HPDE6-E6E7 (cell line): ENCODE results near the gene KLC1.

Source experiments
- DNase-seq: peaks from one replicate; pipeline ENCODE4 v3.0.0; 2011; ENCODE audit warnings: missing footprints; ENCODE audit errors: extremely low spot score

The KLC1 gene

GRCh38 chr14:103703433-103704385 lies 74.7 kb downstream of the KLC1 start:
- DNase-seq = no peak

DNA sequence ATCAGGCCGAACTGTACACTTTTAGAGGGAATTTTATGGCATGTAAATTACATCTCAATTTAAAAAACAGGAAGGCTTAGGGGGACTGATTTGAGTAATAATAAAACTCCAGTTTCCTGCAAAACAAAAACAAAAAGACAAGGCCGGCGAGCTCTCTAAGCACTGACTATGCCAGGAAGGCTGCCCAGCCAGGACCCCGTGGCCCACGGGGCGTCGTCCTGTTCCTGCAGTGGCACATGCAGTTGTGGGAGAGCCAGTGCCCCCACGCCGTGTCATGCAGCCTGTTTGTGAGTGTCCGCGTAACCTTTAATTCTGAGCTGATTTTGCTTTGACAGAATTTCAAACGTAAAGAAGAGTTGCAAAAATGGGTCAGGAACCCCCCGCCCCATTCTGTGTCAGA lies 75.7 kb downstream of the KLC1 start:
- no peak for DNase-seq

DNA sequence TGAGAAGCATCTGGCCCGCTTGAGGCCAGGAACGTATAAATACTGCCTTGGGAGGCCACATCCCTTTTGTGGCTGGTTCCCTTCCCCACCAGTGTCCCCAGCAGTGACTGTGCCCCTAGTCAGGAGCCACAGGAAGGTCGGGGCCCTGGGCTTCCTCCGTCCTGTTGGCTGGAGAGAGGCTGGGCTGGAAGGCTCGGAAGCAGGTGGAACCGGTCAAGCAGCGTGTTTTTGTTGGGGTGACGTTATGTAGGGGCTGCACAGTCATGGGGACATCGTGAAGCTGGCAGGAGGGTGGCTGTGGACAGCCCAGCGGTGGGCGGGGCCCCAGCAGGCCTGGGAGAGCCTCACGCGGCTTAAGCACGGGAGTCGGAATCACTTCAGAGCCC lies 76.1 kb downstream of the KLC1 start:
- no peak for DNase-seq

GRCh38 chr14:103705504-103706284 lies 76.7 kb downstream of the KLC1 start:
- no peak for DNase-seq

- no peak for DNase-seq
Observed at GRCh38 chr14:103706551-103707328, 77.7 kb downstream of the KLC1 start.

DNA sequence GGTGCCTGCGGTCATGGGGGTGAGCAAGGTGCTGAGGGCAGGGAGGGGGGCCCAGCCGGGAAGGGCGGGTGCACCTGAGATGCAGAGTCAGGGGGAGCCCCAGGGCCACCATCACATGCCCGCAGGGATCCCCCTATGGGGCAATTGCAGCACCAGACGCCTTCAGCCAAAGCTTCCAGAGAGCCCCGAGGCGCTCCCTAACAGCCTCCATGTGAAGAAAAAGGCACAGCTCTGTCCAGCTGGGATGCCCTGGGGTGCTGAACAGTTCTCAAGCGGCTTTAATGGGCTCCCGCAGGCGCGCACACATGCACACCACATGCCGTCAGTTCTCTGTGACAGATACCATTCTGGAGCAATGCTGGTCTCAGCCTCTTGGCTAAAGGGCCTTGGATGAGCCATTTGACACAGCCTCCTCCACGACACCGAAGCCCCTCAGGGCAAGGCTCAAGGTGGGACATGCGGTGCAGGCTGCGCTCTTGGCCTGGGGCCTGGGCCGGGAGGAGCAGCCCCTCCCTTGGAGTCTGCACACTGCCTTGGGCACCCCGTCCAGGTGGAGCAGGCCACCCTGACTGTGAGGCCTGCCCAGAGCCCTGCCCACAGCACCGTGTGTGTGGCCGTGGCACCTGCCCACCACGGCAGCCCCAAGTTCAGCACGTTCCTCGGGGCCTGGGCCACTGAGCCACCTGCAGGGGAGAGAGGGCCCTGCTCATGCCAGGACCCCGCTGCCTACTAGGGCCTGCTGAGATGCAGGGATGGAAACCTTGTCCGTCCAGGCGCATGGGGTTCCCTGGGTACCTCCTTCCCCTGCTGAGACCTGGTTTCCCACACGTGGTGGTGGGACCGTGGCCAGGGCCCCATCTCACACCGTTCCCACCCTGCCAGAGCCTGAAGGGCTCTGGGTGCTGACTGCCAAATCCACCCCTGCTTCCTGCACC lies 78.6 kb downstream of the KLC1 start:
- no peak for DNase-seq

- no peak for DNase-seq
Observed at GRCh38 chr14:103708750-103709187, 79.8 kb downstream of the KLC1 start.

DNA sequence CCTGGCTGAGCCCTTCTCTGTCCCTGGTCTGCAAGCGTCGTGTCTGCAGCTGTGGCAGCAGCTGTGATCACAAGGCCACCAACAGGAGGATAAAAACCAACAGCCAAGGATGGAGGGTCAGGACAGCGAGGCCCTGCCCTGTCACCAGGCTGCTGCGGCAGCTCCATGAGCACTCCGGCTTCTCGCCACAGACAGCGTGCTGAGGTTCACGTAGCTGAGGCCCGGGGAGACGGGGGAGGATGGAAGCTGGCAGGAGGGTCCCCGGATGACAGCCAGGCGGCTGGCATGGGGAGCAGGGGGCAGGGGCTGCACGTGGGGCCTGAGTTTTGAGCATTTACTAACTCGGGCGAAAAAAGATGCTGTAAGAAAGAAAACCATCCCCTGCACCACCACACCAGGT lies 80.8 kb downstream of the KLC1 start:
- DNase-seq = no peak

DNA sequence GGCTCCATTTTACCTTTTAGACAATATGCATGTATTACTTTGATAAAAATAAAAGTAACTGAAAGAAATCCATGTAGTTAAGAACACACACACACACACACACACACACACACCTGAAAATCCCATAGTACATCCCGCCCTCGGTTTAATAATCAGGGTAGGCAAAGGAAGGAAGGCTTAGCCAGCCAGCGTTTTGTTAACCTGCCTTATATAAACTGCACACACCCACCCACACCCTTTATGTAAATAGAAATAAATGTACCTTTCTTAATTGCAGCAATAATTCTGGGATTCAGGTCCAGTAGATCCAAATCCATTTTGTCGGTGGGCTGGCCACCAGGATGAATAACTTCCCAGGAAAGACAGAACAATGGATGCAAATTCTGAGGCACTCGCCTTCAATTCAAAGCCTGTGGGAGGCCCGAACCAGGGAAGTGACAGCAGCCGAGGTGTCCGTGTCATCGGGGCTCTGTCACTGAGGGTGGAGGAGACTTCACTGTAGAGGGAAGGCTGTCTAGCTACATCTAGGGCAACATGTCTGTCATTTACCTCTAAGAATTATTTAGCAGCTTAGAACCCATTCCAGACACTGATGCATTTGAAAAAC lies 81.9 kb downstream of the KLC1 start:
- DNase-seq = no peak

DNA sequence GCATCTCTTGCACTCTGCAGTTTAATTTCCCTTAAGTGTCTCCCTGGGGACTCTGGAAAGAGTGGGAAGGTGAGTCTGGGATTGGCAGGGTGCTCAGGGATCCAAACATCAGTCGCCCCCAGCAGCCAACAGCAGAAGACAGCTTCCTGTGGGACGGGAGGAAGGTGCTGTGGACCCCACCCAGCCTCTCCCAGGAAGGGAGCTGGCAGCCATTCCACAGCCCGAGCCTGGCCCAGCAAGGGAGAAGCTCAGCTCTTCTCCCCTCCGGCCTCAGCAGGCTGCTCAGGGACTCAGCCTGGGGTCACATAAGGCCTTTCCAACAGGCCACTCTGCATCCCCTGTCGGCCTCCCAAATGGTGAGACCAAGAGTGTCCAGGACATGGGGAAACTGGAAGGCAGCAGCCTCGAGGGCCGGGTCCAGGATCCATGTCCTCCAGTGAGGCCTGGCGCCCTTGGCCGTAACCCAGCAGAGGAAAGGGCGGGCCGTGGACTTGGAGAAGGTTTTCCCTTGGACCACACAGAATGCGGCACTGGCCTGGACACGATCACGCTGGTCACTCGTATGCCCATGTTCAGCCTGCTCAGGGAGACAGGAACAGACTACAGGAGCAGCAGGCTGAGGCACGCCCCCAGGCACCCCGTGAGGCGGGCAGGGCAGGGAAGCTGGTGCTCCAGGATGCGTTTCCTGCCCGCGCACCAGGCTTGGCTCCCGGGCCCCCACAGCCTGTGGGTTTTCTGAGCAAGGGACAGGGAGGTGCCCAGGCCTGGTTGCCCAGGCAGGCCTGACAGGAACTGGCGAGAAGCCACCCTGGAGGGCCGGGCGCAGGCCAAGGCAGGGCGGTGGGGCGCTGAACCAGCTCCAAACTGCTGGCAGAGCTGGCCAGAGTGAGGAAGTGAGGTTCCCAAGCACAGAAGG lies 82.8 kb downstream of the KLC1 start:
- peak; percentile 62 for DNase-seq

GRCh38 chr14:103712633-103713247 lies 83.7 kb downstream of the KLC1 start:
- no peak for DNase-seq

- DNase-seq = no peak
Observed at GRCh38 chr14:103713304-103714062, 84.5 kb downstream of the KLC1 start.

DNA sequence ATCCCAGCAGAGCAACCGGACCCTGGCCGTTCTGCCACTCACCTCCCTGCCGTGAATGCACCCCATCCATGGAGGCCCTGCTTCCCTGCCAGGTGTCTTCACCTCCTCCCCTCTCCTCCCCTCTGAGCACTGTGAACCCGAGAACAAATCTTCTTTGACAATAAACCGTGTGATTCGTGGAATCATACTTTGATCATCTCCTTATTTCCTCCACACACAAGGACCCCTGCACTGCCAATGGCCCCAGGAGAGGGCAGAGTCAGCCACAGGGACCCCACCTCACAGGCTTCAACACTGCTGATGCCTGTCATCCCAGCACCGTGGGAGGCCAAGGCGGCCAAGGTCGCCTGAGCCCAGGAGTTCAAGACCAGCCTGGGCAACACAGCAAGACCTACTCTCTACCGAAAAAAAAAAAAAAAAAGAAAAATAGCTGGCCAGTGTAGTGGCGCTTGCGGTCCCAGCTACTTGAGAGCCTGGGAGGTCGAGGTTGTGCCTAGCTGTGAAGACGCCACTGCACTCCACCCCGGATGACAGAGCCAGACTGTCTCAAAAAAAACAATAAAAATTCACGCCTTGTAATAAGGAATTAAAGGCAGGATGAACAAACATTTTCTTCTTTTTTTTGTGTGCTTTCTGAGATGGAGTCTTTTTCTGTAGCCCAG lies 85.2 kb downstream of the KLC1 start:
- no peak for DNase-seq

GRCh38 chr14:103715052-103716000 lies 86.3 kb downstream of the KLC1 start, which contains the start of the genes XRCC3 and ZFYVE21:
XRCC3 (minus strand) TSS chr14:103715451; CDS start chr14:103711087, 4,364 bp downstream.
ZFYVE21 (plus strand) TSS chr14:103715810; CDS start chr14:103715842, 32 bp downstream.
- DNase-seq = peak; percentile 99

GRCh38 chr14:103716091-103716801 lies 87.2 kb downstream of the KLC1 start:
- DNase-seq = no peak
